GM19463 (cell line): Measurements from ENCODE around the gene GRID1.

Source experiments
- ATAC-seq: cut with Tn5 transposase; IDR thresholded peaks from one replicate; pipeline ENCODE4 v1.9.1; 2021; ENCODE audit warnings: mild to moderate bottlenecking, moderate library complexity; ENCODE audit not compliant: unreplicated experiment

GRID1 gene

GRCh38 chr10:86340176-86340990 is 26.2 kb downstream of the GRID1 start:
- no peak for ATAC-seq

DNA sequence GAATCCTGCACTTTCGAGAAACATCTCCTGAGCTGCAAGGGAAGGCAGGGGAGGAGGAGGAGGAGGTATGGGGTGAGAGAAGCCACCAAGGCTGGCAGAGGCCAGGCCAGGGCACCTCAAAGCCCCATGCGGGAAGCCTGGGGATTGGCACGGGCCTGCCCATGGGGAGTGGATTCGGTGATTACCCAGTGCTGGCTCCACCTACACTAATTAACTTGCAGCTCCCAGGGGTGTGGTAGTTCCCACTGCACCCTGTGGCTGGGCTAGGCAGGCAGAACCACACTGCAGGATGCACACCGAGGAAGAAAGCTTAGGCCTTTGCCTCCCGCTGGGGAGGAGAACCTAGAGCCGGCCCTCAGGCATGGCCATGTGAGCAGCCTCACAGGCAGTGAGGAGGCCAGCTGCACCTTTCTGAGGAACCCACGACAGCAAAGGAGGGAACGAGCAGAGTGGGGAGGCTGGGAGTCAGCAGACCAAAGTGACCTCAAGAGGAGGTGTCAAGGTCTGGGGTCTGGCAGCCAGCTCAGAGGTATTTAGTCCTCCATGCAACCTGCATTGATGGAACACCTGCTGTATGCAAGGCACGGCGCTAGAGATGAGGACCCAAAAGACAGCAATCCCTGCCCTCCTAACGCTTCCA is 27.2 kb downstream of the GRID1 start:
- ATAC-seq, result no peak

GRCh38 chr10:86337121-86337601 is 29.4 kb downstream of the GRID1 start:
- ATAC-seq, result peak; percentile 90

DNA sequence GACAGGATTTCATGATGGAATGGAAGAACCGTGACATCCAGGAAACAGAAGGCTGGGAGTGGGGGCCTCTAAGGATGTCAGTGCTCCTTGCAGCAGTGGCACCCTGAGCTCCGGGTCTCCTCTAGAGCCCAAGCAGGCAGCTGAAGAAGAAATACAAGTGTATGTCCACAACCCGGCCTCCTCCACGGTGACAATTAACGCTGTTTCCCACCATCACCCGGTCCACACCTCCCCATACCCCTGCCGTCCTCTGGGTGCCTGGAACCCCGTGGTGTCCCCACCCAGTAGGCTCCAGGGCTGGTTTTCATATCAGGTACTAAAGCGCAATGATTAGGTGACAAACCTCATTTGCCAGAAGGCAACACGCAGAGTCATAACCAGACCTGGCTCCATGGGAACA is 30.3 kb downstream of the GRID1 start:
- ATAC-seq, result no peak

- ATAC-seq, result no peak
Measured at GRCh38 chr10:86335831-86336230, 30.8 kb downstream of the GRID1 start.

GRCh38 chr10:86335257-86335656 is 31.3 kb downstream of the GRID1 start:
- no peak for ATAC-seq

DNA sequence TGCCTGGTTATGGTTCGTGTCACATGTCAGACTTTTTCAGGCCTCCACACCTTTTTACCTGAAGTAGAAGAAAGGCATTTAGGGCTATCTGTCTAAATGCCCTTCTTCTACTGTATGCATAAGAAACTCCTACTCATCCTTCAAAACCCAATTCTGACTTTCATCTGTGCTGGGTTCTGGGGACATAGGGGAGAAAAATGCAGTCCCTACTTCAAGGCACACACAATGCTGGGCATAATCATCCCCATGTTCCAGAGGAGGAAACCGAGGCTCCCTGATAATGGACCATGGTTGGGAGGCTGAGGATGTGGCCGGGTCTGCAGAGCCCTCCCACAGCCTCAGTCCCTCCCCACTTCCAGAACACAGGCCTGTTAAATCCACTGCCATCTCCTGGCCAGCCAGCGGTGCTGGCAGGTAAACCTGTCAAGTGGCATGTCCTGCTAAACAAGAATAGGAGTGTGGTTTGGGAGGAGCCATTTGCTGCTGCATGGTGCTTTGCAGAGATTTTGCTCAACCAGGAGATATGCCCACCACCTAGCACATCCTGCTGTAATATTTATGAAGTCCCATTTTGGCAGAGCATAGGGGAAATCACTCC is 32.0 kb downstream of the GRID1 start:
- ATAC-seq, result no peak

DNA sequence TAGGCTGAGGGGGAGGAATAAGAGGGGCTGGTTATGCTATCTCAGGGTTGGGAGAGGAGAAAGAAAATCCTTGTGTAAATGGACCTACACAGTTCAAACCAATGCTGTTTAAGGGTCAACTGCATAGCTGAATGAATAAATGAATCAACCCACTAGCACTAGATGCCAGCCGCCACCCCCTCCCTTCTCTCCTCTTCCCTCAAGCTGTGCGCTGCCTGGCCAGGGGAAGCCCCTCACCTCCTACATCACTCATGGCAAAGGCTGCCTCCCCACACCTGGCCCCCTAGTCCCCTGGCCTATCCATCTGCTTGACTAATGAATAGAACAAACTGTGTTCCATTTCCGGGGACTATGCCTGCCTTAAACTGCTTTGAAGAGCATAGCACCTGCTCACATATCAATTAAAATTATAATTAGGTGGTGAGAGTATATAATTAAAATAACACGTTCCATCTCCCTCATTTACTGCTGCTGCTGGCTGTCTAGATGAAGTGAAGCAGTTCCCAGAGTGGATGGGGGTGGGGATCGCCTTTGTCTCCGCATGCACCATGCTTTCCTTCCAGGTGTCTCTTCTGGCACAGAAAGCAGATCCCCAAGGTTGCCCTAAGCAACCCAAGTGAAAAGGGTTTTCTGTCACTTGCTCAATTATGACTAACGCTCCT is 32.6 kb downstream of the GRID1 start:
- no peak for ATAC-seq

DNA sequence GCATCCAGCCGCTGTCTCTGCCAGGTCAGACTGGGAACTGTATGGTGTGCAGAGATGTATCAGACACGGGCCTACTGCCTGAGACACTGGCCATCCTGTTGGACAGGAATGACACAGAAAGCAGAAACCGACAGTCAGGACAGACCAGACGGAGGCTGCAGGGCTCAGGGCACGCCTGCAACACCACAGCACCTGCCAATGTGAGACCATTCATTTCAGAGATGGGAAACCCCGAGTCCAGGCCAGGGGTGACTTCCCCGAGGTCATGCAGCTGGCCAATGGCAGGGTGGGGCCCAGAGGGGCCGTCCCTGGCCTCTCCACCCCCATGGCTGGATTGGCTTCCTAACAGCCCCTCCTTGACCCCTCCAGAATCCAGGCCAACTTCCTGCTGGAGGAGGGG is 34.7 kb downstream of the GRID1 start:
- ATAC-seq, result peak; percentile 71

DNA sequence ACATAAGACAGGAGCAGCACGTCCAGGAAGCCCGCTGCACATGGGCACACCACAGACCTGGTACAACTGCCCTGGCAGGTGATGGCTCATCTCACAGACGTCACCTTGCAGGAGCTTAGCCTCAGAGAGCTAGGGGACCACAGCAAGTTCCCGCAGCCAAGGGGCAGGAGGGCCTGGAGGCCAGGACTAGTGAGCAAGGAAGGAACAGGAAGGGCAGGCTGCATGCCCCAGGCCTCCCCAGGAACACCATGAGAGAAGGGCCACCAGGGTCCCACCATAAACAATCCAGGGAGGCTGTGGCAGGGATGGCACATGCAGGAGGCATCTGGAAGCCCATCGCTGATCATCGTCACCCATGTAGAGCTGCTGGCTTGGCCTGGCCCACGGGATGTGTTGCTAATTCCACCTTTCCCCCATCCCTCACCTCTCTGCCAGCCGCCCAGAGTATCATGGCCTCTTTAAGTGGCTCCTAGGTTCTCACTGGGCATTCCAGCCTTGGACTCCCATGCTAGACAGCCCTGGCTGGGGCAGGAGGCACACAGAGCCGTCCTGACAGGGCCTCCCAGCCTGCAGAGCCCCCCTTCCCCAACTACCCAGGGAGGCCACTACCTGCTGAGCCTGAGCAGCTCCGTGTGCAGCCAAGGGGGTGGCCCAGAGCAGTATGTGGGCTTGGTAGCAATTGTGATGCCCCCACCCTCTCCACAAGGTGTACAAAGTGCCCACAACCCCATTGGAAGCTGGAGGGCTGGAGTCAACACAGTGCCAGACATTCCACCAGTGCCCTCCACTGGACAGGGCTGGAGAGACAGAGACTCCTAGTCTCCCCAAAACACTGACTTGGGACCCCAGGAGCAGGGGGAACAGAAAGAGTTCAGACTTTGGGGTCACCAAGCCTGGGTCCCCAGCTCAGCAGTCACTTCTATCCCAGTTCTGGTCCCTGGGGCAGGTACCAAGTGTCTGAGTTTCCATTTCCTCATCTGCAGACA is 35.5 kb downstream of the GRID1 start:
- no peak for ATAC-seq

- no peak for ATAC-seq
Measured at GRCh38 chr10:86329896-86330680, 36.5 kb downstream of the GRID1 start.

GRCh38 chr10:86329093-86329710 is 37.4 kb downstream of the GRID1 start:
- no peak for ATAC-seq

DNA sequence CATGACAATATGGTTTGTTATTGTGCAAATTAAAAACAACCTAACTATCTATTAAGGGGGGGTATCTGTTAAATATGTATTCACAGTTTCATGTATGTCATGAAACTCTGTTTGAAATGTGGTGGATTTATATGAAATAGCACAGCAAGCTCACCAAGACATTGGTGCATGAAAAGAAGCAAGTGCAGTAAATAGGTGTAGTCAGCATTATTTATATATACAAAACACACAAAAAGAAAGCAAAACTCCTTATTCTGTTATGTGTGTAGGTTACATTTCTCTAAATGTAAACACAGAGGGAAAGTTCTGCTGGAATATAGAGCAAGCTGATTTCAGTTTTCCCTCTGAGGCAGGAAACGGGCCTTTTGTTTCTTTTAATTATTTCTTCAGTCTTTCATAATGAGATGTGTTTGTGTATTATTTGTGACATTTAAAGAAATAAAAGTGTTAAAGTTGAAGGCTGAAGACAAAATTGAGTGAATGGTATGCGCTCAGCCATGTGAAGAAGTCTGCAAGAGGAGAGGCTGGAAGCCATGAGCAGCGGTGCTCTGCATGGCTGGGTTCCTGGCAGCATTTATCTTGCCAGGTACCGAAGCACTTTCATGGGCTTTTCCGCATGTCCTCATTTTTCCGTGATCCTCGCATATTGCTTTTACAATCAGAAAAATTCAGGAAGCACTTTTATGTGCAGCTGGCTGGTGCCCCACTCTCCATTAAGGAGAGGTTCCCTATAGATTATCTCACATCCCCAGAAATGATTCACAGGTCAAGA is 38.5 kb downstream of the GRID1 start:
- no peak for ATAC-seq

DNA sequence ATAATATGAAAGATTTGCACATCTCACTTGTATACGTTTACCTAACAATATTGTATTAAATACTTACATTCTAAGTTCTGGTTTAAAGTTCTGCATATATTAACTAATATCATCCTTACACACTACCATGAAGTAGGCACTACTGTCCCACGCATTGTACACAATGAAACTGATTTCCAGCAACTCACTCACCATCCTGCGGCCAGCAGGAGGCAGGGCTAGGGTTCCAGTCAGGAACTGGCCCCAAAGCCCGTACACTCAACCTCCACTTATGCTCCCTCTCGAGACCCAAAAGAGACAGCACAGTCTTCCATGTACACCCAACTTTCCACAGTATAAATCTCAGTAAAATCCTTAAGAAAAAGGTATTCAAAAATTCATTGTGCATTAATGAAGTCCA is 41.4 kb downstream of the GRID1 start:
- no peak for ATAC-seq

- ATAC-seq, result no peak
Measured at GRCh38 chr10:86321568-86321967, 45.0 kb downstream of the GRID1 start.

DNA sequence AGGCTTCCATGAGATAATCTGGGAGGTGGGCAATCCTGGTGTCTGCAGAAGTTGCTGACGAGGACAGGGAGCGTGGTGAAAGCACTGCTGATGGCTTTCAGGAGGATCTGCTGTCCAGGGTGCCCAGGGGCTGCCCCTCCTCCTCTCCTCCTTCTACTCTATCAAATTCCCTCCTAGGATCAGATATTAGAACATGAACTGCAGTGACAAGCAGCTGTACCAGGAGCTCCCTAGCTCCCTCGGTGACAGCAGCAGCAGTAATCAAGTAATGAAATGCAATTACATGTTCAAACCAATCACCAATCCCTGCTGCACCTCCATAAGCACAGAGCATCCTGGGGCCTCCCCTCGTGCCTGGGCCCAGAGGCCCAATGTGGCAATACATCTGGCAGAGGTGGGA is 46.9 kb downstream of the GRID1 start:
- ATAC-seq, result no peak

DNA sequence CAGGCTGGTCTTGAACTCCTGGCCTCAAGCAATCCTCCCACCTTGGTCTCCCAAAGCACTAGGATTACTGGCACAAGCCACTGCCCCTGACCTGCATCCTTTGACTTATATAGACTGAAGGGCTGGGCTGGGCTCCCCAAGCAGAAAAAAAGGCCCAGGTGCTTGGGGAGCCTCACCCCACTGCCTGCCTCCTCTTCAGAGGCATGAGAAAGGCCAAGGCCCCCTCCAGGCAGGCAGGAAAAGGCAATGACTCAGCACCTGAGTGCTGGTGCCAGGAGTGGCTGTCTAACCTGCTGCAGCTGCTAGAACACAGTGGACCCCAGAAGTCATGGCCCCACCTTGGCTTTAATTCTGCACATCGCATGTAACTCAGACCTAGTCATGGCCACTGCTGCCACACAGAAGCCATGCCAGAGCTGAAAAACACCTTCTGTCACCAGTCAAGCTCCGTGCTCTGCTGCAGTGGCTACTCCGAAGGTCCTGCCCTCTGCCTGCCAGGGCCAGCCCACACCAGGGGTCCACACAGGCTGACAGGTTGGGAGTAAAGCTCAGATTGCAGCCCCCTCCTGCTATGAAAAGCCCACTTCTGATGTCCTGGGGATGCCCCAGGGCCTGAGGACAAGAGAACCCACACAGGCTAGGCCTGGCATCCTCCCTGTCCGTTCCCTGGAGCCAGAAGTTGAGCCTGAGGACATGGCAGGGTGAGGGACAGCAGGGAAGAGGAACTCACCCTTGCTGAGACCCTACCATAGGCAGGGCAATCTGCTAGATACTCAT is 48.5 kb downstream of the GRID1 start:
- ATAC-seq, result no peak

DNA sequence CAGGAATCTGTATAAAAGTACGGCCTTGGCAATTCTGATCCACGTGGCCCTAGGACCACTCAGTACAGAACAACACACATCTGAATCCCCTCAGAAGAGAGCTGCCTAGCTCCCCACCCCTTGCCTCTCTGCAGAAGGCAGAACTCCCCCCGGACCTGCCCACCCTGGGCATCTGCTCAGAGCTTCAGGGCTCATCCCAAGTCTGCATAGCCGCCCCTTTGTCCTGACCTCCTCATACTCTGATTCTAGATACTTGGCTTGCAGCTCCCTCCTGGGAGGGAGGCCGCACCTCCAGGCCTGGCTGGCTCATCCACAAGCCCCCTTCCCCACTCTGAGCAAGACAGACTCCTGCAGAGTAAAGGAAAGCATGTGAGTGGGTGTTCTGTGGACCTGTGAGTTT is 49.6 kb downstream of the GRID1 start:
- no peak for ATAC-seq
